GM23338 (cell line): ENCODE measurements around the gene AKT2. TPM values are rescaled to one million over a fixed set of nuclear protein-coding genes. Genes with fewer than 3 reads are reported as not detected.

Experiments
- ATAC-seq: fragments of 200-7000 bp; cut with Tn5 transposase; 3 replicates; pipeline ENCODE4 v1.9.1; 2020
- DNase-seq: peaks from one replicate; pipeline ENCODE4 v3.0.0-alpha.2; 2015; ENCODE audit warnings: low spot score
- H2AFZ ChIP-seq: fragments of 200-600 bp; sonication (generic); 2 replicates; pipeline ENCODE4 v1.8.0; 2016; ENCODE audit warnings: antibody characterized with exemption, mild to moderate bottlenecking, moderate library complexity
- H3F3A ChIP-seq: fragments of 200-600 bp; sonication (generic); replicated peaks from 2 replicates; pipeline ENCODE4 v1.8.0; 2017; ENCODE audit warnings: antibody characterized with exemption, mixed run types, low read depth
- H3K27ac ChIP-seq: fragments of 200-600 bp; sonication (generic); 2 replicates; pipeline ENCODE4 v1.6.1; 2016; ENCODE audit warnings: low read depth
- H3K27me3 ChIP-seq: fragments of 200-600 bp; sonication (generic); 2 replicates; pipeline ENCODE4 v1.8.0; 2016; ENCODE audit warnings: mild to moderate bottlenecking, mixed run types, moderate library complexity; ENCODE audit not compliant: insufficient read depth
- H3K36me3 ChIP-seq: fragments of 200-600 bp; sonication (generic); 2 replicates; pipeline ENCODE4 v1.8.0; 2016; ENCODE audit warnings: mild to moderate bottlenecking; ENCODE audit not compliant: insufficient read depth
- H3K4me1 ChIP-seq: fragments of 200-600 bp; sonication (generic); 2 replicates; pipeline ENCODE4 v1.8.0; 2016; ENCODE audit warnings: mild to moderate bottlenecking, moderate library complexity; ENCODE audit not compliant: insufficient read depth
- H3K4me2 ChIP-seq: fragments of 200-600 bp; sonication (generic); 2 replicates; pipeline ENCODE4 v1.7.1; 2017; ENCODE audit warnings: mixed run types
- H3K4me3 ChIP-seq: fragments of 200-600 bp; sonication (generic); 2 replicates; pipeline ENCODE4 v1.6.1; 2016; ENCODE audit warnings: mixed run types
- H3K79me2 ChIP-seq: fragments of 200-600 bp; sonication (generic); replicated peaks from 2 replicates; pipeline ENCODE4 v1.8.0; 2017; ENCODE audit warnings: mild to moderate bottlenecking; ENCODE audit not compliant: insufficient read depth
- H3K9me2 ChIP-seq: fragments of 200-600 bp; sonication (generic); 2 replicates; pipeline ENCODE4 v1.8.0; 2017; ENCODE audit not compliant: insufficient read depth
- H4K20me1 ChIP-seq: fragments of 200-600 bp; sonication (generic); replicated peaks from 2 replicates; pipeline ENCODE4 v1.8.0; 2017; ENCODE audit warnings: mild to moderate bottlenecking; ENCODE audit not compliant: insufficient read depth
- H3K27ac Mint-ChIP-seq: 2 replicates; pipeline ENCODE4 v1.8.0; 2020; ENCODE audit warnings: inconsistent platforms, mild to moderate bottlenecking, moderate library complexity, mixed read lengths
- H3K27me3 Mint-ChIP-seq: 3 replicates; pipeline ENCODE4 v1.8.0; 2022; ENCODE audit warnings: low read depth, mild to moderate bottlenecking, moderate library complexity, mixed read lengths, inconsistent platforms; ENCODE audit not compliant: insufficient read depth, poor library complexity
- H3K36me3 Mint-ChIP-seq: 3 replicates; pipeline ENCODE4 v1.8.0; 2021; ENCODE audit warnings: low read depth, mild to moderate bottlenecking, inconsistent platforms, moderate library complexity, mixed read lengths
- H3K4me1 Mint-ChIP-seq: 3 replicates; pipeline ENCODE4 v1.8.0; 2020; ENCODE audit warnings: mild to moderate bottlenecking, inconsistent platforms, mixed read lengths
- H3K4me3 Mint-ChIP-seq: 3 replicates; pipeline ENCODE4 v1.8.0; 2021; ENCODE audit warnings: moderate library complexity, mild to moderate bottlenecking, inconsistent platforms, mixed read lengths
- H3K9me3 Mint-ChIP-seq: 3 replicates; pipeline ENCODE4 v1.8.0; 2020; ENCODE audit warnings: moderate library complexity, mild to moderate bottlenecking, inconsistent platforms, mixed read lengths
- CREB1 ChIP-seq: fragments of 250-450 bp; sonication (Bioruptor Pico); IDR thresholded peaks from 2 replicates; pipeline ENCODE4 v1.5.0; 2020; ENCODE audit warnings: low read depth, mild to moderate bottlenecking, moderate library complexity
- EZH2 ChIP-seq: fragments of 200-600 bp; sonication (generic); IDR thresholded peaks from one replicate; pipeline ENCODE4 v1.8.0; 2017; ENCODE audit warnings: antibody characterized with exemption, mild to moderate bottlenecking, low read depth; ENCODE audit not compliant: unreplicated experiment
- EZH2phosphoT487 ChIP-seq: fragments of 200-600 bp; sonication (generic); IDR thresholded peaks from one replicate; pipeline ENCODE4 v1.8.1; 2018; ENCODE audit warnings: antibody characterized with exemption; ENCODE audit not compliant: unreplicated experiment
- JUNB ChIP-seq: IDR thresholded peaks from one replicate; pipeline ENCODE4 v1.6.1; 2016; ENCODE audit warnings: antibody characterized with exemption; ENCODE audit not compliant: unreplicated experiment
- NANOG ChIP-seq: IDR thresholded peaks from 2 replicates; pipeline ENCODE4 v1.6.1; 2016; ENCODE audit warnings: antibody characterized with exemption, borderline replicate concordance
- POLR2AphosphoS5 ChIP-seq: IDR thresholded peaks from 2 replicates; pipeline ENCODE4 v1.6.1; 2016; ENCODE audit warnings: antibody characterized with exemption, low read depth
- REST ChIP-seq: IDR thresholded peaks from one replicate; pipeline ENCODE4 v1.6.1; 2018; ENCODE audit warnings: antibody characterized with exemption; ENCODE audit not compliant: unreplicated experiment
- STAT1 ChIP-seq: IDR thresholded peaks from one replicate; pipeline ENCODE4 v1.6.1; 2016; ENCODE audit warnings: antibody characterized with exemption; ENCODE audit not compliant: unreplicated experiment
- ZNF331 ChIP-seq: fragments of 250-450 bp; sonication (Bioruptor Pico); IDR thresholded peaks from 2 replicates; pipeline ENCODE4 v1.5.0; 2020; ENCODE audit warnings: low read depth, mild to moderate bottlenecking, moderate library complexity
- ZNF462 ChIP-seq: fragments of 250-450 bp; sonication (Bioruptor Pico); IDR thresholded peaks from 2 replicates; pipeline ENCODE4 v1.5.0; 2020; ENCODE audit warnings: mild to moderate bottlenecking, moderate library complexity
- polyA plus RNA-seq: library from polyadenylated mRNA; unstranded; fragments of >200 nt; fragmentation: Nextera tagmentation; extraction: Ambion mirVana; gene quantifications from 2 replicates; pipeline ENCODE4 v1.2.1, GENCODE V29; 2016
- total RNA-seq: library from RNA; depleted of rRNA; stranded (reverse); fragments of >200 nt; shearing (Covaris generic); gene quantifications from 2 replicates; pipeline ENCODE4 v1.2.3, GENCODE V29; 2014
- TF ChIP-seq, protein P1 (sequence below): IDR thresholded peaks from 2 replicates; pipeline ENCODE4 v1.6.1; 2016; ENCODE audit warnings: antibody characterized with exemption
- TF ChIP-seq, protein P2 (sequence below), 2 experiments: fragments of 200-600 bp in 1 of 2; sonication (generic) in 1 of 2; conservative IDR thresholded peaks; 2 replicates each; pipeline versions ENCODE4 v1.5.1 to v1.6.1; 2016 to 2017; ENCODE audit warnings: antibody characterized with exemption in 2 of 2, low read depth in 2 of 2, mild to moderate bottlenecking in 2 of 2, moderate library complexity in 1 of 2

The AKT2 gene
- total and polyA plus RNA-seq, 2 experiments from 2014 or later: 17.6 to 123 TPM

DNA sequence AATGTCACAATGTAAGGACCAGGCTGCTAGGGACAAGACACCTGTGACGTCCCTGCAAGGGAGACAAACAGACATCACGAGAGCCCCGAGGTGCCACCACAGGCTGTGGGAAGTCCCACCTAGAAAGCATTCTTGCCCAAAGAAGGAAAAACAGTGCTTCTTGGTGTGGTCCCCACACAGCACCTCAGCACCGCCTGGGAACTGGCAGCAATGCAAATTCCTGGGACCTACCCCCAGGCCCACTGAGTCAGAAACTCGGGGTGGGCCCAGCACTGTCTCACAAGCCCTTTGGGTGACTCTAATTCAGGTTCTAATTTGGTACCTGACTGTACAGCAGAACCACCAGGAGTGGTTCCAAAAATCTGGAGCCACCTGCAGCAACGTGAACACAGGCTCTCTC is 44.8 kb downstream of the AKT2 start (continued):
- TF ChIP-seq EZH2 (no peak), STAT1 (no peak), EZH2phosphoT487 (no peak)
- TF ChIP-seq, protein P1, sequence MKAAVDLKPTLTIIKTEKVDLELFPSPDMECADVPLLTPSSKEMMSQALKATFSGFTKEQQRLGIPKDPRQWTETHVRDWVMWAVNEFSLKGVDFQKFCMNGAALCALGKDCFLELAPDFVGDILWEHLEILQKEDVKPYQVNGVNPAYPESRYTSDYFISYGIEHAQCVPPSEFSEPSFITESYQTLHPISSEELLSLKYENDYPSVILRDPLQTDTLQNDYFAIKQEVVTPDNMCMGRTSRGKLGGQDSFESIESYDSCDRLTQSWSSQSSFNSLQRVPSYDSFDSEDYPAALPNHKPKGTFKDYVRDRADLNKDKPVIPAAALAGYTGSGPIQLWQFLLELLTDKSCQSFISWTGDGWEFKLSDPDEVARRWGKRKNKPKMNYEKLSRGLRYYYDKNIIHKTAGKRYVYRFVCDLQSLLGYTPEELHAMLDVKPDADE: no peak

GRCh38 chr19:40239415-40240226 is 45.5 kb downstream of the AKT2 start:
- Histone ChIP-seq H3F3A (no peaks in the 10 kb centered on the region), H3K9me2 (no peaks in the 10 kb centered on the region), H4K20me1 (peaks cover 6% of the 10 kb centered on the region; the same call in 1 of the 2 replicates), H2AFZ (no peak overlapping the region), H3K79me2 (no peaks in the 10 kb centered on the region), H3K27ac (no peak overlapping the region), H3K4me1 (no peaks in the 10 kb centered on the region), H3K27me3 (no peaks in the 10 kb centered on the region), H3K4me3 (no peak overlapping the region), H3K4me2 (no peak overlapping the region), H3K36me3 (no peaks in the 10 kb centered on the region; the same call in 1 of the 2 replicates)
- ATAC-seq: no peak
- Mint-ChIP-seq H3K9me3 (no peaks in the 10 kb centered on the region), H3K27ac (no peak overlapping the region), H3K27me3 (peaks cover 6% of the 10 kb centered on the region), H3K4me3 (no peak overlapping the region), H3K4me1 (no peaks in the 10 kb centered on the region), H3K36me3 (peaks cover 27% of the 10 kb centered on the region)
- DNase-seq: no peak
- TF ChIP-seq, protein P2, sequence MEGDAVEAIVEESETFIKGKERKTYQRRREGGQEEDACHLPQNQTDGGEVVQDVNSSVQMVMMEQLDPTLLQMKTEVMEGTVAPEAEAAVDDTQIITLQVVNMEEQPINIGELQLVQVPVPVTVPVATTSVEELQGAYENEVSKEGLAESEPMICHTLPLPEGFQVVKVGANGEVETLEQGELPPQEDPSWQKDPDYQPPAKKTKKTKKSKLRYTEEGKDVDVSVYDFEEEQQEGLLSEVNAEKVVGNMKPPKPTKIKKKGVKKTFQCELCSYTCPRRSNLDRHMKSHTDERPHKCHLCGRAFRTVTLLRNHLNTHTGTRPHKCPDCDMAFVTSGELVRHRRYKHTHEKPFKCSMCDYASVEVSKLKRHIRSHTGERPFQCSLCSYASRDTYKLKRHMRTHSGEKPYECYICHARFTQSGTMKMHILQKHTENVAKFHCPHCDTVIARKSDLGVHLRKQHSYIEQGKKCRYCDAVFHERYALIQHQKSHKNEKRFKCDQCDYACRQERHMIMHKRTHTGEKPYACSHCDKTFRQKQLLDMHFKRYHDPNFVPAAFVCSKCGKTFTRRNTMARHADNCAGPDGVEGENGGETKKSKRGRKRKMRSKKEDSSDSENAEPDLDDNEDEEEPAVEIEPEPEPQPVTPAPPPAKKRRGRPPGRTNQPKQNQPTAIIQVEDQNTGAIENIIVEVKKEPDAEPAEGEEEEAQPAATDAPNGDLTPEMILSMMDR (conservative IDR thresholded peaks at IDR 0.05; ENCODE audit: low read depth in 2 of 2): no peak
- TF ChIP-seq EZH2: no peak
- no peak for TF ChIP-seq REST
- no peak for TF ChIP-seq CREB1
- TF ChIP-seq EZH2phosphoT487: no peak
- TF ChIP-seq NANOG: no peak
- TF ChIP-seq ZNF331: no peak
- no peak for TF ChIP-seq STAT1
- no peak for TF ChIP-seq POLR2AphosphoS5
- no peak for TF ChIP-seq JUNB
- TF ChIP-seq ZNF462 (CRISPR knock-in tag): no peak
